NCI-H526 (cell line): ENCODE data around the gene TOM1L2.
A peak's percentile ranks its signal among the peaks of the same experiment; 100 is the strongest.

Experiments
- DNase-seq, 2 experiments: peaks; one replicate each; lab custom pipeline; 2025; lab: John Stamatoyannopoulos, UW

TOM1L2 gene

GRCh38 chr17:17876959-17877528 lies 95.2 kb downstream of the TOM1L2 start:
- no peak for DNase-seq

- no peak for DNase-seq
Measured at GRCh38 chr17:17874478-17874877, 97.7 kb downstream of the TOM1L2 start.

GRCh38 chr17:17873450-17873991 lies 98.7 kb downstream of the TOM1L2 start:
- DNase-seq = no peak

GRCh38 chr17:17872547-17873345 lies 99.5 kb downstream of the TOM1L2 start:
- no peak for DNase-seq

- DNase-seq = no peak
Measured at GRCh38 chr17:17871913-17872312, 100.3 kb downstream of the TOM1L2 start.

GRCh38 chr17:17870247-17870646 lies 102.0 kb downstream of the TOM1L2 start:
- DNase-seq = no peak

GRCh38 chr17:17868641-17869522 lies 103.3 kb downstream of the TOM1L2 start:
- DNase-seq = no peak

- DNase-seq = no peak
Measured at GRCh38 chr17:17866897-17867296, 105.3 kb downstream of the TOM1L2 start.

GRCh38 chr17:17866425-17866824 lies 105.8 kb downstream of the TOM1L2 start:
- DNase-seq = no peak

- DNase-seq = no peak
Measured at GRCh38 chr17:17865035-17865434, 107.2 kb downstream of the TOM1L2 start.

- no peak for DNase-seq
Measured at GRCh38 chr17:17860766-17861107, 111.5 kb downstream of the TOM1L2 start.

- peak in 1 of 2 experiments; percentile 59 for DNase-seq
Measured at GRCh38 chr17:17859909-17860765, 112.1 kb downstream of the TOM1L2 start.

GRCh38 chr17:17857496-17857895 lies 114.7 kb downstream of the TOM1L2 start:
- DNase-seq = no peak

- no peak for DNase-seq
Measured at GRCh38 chr17:17856386-17856785, 115.8 kb downstream of the TOM1L2 start.

- no peak for DNase-seq
Measured at GRCh38 chr17:17855976-17856375, 116.2 kb downstream of the TOM1L2 start.

GRCh38 chr17:17853811-17854447 lies 118.3 kb downstream of the TOM1L2 start:
- DNase-seq = no peak

GRCh38 chr17:17852930-17853329 lies 119.3 kb downstream of the TOM1L2 start:
- no peak for DNase-seq

GRCh38 chr17:17851103-17852002 lies 120.8 kb downstream of the TOM1L2 start:
- DNase-seq = no peak

- no peak for DNase-seq
Measured at GRCh38 chr17:17849845-17850373, 122.3 kb downstream of the TOM1L2 start.
